PC-3 (cell line): ENCODE measurements around the gene APBB2.

Source experiments
- EZH2 ChIP-seq: fragments of 300-600 bp; sonication (generic); IDR thresholded peaks from one replicate; pipeline ENCODE4 v1.6.1; 2017; ENCODE audit warnings: antibody characterized with exemption, mild to moderate bottlenecking, low read length; ENCODE audit not compliant: unreplicated experiment
- EZH2phosphoT487 ChIP-seq: fragments of 300-600 bp; sonication (generic); IDR thresholded peaks from 2 replicates; pipeline ENCODE4 v1.6.1; 2018; ENCODE audit warnings: mild to moderate bottlenecking, antibody characterized with exemption, low read length, borderline replicate concordance
- TF ChIP-seq, protein P1 (sequence below): fragments of 300-600 bp; sonication (generic); conservative IDR thresholded peaks from 2 replicates; pipeline ENCODE4 v1.5.1; 2017; ENCODE audit warnings: antibody characterized with exemption, low read depth, mild to moderate bottlenecking, low read length

DNA sequence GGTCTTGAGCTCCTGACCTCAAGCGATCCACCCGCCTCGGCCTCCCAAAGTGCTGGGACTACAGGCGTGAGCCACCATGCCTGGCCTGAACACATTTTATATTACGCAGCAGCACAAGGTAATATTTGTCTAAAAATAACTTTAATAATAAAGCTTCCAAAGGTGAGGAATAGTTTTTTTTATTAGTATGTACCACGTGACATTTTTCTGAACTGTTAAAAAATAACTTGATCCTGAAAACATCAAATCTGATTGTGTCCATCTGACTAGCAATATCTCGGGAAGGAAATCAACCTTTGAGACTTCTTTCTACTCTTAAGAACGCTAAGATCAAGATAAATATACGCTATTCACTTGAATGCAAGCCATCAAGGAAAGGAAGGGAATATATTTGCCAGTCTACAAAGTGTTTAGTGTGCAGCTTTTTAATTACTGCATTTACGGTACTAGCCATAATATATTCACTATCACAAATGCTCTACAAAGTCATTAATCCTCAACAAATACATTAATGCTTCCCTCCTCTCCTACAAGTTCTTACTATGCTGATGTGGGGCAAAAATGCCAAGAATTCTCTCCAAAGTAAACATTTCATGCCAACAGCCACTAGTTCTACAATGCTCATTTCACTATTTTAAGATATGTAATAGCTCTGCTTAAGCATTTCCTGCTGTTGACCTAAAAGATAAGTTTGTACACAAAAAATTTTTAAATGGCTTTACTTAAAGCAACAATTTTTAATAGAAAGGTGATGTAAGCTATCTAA lies 143.6 kb downstream of the APBB2 start:
- TF ChIP-seq, protein P1, sequence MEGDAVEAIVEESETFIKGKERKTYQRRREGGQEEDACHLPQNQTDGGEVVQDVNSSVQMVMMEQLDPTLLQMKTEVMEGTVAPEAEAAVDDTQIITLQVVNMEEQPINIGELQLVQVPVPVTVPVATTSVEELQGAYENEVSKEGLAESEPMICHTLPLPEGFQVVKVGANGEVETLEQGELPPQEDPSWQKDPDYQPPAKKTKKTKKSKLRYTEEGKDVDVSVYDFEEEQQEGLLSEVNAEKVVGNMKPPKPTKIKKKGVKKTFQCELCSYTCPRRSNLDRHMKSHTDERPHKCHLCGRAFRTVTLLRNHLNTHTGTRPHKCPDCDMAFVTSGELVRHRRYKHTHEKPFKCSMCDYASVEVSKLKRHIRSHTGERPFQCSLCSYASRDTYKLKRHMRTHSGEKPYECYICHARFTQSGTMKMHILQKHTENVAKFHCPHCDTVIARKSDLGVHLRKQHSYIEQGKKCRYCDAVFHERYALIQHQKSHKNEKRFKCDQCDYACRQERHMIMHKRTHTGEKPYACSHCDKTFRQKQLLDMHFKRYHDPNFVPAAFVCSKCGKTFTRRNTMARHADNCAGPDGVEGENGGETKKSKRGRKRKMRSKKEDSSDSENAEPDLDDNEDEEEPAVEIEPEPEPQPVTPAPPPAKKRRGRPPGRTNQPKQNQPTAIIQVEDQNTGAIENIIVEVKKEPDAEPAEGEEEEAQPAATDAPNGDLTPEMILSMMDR, result no peak
- TF ChIP-seq EZH2, result no peak
- no peak for TF ChIP-seq EZH2phosphoT487
